ENCODE measurements around the gene PCSK6.

GRCh38 chr15:101355678-101356464 is 133.6 kb downstream of the PCSK6 start:
- TF ChIP-seq CTCF (IDR thresholded peaks at IDR 0.05) (no peak), POLR2A (IDR thresholded peaks at IDR 0.05) (no peak)
